BLaER1 treated with 17β-estradiol and CSF1 and Interleukin-3, amounts not matched to agents 10 nM and 100 nM (cell line): Measurements from ENCODE around the gene CCN6.

Experiments used
- H3K27ac ChIP-seq, 11 experiments: shearing (Covaris generic); formaldehyde crosslinking; 2 replicates each; pipeline ENCODE4 v1.8.1; 2022
- H3K27me3 ChIP-seq, 11 experiments: shearing (Covaris generic); formaldehyde crosslinking; 2 replicates each; pipeline ENCODE4 v1.8.1; 2022
- H3K36me3 ChIP-seq, 11 experiments: shearing (Covaris generic); formaldehyde crosslinking; 2 replicates each; pipeline ENCODE4 v1.8.1; 2022
- H3K4me1 ChIP-seq, 10 experiments: shearing (Covaris generic); formaldehyde crosslinking; 2 replicates each; pipeline ENCODE4 v1.8.1; 2022
- H3K4me2 ChIP-seq, 11 experiments: shearing (Covaris generic); formaldehyde crosslinking; 2 replicates each; pipeline ENCODE4 v1.8.1; 2022
- H3K4me3 ChIP-seq, 10 experiments: shearing (Covaris generic); formaldehyde crosslinking; 2 replicates each; pipeline ENCODE4 v1.8.1; 2022
- H3K9ac ChIP-seq, 11 experiments: shearing (Covaris generic); formaldehyde crosslinking; 2 replicates each; pipeline ENCODE4 v1.8.1; 2022
- H3K9me3 ChIP-seq, 11 experiments: shearing (Covaris generic); formaldehyde crosslinking; replicated peaks in 1 of 11; 2 replicates each; pipeline ENCODE4 v1.8.1; 2022
- H4K20me1 ChIP-seq, 11 experiments: shearing (Covaris generic); formaldehyde crosslinking; 2 replicates each; pipeline ENCODE4 v1.8.1; 2022
- Cebpa-rat ChIP-seq, 11 experiments: shearing (Covaris generic); IDR thresholded peaks; 2 replicates each; pipeline ENCODE4 v1.8.1; 2022

The CCN6 gene

DNA sequence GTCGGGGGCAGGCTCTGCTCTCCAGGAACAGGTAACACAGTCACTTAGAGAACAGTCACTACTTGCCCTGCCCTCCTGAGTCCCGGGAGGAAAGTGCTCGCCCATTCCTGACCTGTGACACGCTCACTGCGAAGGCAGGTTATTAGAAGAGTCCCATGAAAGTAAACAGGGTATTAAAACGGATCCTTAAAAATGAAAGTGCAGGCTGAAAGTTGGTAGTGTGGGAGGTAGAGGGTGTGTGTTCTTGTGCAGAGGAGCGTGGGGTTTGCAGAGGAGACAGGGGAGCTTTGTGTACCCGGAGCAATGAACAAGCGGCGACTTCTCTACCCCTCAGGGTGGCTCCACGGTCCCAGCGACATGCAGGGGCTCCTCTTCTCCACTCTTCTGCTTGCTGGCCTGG, at the start of gene CCN6:
Gene CCN6 (plus strand): TSS at position 104 of the 400 bp plus-strand sequence. CDS start 254 bp downstream, at position 358.
- no peak within 1 kb of the TSS for H3K4me3 ChIP-seq
- H4K20me1 ChIP-seq = no peaks in the 10 kb centered on the region
- H3K4me1 ChIP-seq = peaks cover 0 to 8% (median 0%) of the 10 kb centered on the region in 10 experiments; a peak in 3 of 20 replicates
- H3K4me2 ChIP-seq = no peak within 1 kb of the TSS
- H3K9ac ChIP-seq = no peak within 1 kb of the TSS
- H3K27ac ChIP-seq = no peak within 1 kb of the TSS
- no peak for TF ChIP-seq Cebpa-rat (IDR thresholded peaks at IDR 0.05)
- peaks cover 0 to 8% (median 0%) of the 10 kb centered on the region in 11 experiments; a peak in 3 of 22 replicates for H3K9me3 ChIP-seq
- H3K27me3 ChIP-seq = no peaks in the 10 kb centered on the region
- H3K36me3 ChIP-seq = no peaks in the 10 kb centered on the region

DNA sequence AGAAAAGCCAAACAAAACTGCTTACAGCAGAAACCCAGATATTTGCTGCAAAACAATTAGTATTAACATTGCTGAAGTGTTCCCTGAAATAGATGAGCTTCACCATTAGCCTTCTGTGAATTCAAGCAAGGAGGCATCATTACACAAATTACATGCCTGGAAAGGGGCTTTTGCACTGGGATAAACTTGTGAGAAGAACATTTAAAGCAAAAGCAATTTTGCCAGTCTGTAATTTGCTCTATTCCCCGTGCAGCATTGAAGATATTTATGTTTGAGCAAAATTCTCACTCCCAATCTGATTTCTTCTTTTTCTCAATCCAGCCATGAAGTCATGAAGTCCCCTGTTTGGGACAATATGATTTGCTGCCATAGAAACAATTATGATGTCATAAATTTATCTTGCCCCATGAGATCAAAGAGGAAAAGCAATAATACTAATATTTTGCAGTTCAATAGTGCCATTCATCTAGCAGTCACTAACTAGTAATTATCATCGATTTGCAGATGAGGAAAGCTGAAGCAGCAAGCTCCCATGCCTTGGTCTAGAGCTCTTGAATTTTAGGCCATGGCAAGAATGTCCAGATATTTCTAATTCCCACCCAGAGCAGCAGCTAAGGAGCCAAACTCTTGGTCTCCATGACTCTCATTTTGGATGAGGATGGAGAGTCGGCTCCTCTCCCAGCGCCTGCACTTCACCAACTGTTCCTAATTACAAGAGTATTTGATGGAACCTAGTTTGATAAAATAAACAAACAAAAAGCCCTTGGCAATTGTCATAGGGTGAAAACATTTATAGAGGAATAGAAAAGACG, 49.5 kb upstream of the CCN6 start:
- no peak overlapping the region for H3K27ac ChIP-seq

DNA sequence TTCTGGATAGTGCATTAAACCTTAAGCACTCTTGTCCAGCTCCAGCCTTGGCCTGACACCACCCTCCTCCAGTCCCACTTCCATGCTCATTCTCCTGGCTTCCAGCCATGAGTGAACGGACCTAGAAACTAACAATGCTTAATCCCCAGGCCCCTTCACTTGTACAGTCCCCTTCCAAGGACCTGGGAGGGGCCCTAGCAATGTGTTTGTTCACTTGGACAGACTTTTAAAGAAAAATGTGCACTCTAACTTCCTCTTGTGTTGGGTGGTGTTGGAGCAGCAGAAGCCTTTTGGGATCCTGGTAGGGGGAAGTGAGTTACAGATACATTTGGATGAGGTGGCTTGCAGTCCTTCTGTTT, 48.9 kb upstream of the CCN6 start:
- Histone ChIP-seq H3K27me3 (no peaks in the 10 kb centered on the region), H3K9me3 (peaks cover 8 to 18% (median 13%) of the 10 kb centered on the region in 11 experiments; a peak in 18 of 22 replicates), H3K4me2 (peak overlapping the region in 3 of 11 experiments; percentile 18 to 28 (median 25); a peak in 4 of 22 replicates), H3K36me3 (no peaks in the 10 kb centered on the region), H3K4me3 (no peak overlapping the region), H4K20me1 (no peaks in the 10 kb centered on the region), H3K4me1 (peaks cover 0 to 35% (median 12%) of the 10 kb centered on the region in 10 experiments; a peak in 14 of 20 replicates), H3K27ac (no peak overlapping the region), H3K9ac (no peak overlapping the region)
- TF ChIP-seq Cebpa-rat (IDR thresholded peaks at IDR 0.05) = no peak

More for the DNA sequence above, 49.5 kb upstream of the CCN6 start:
- no peak overlapping the region for H3K4me3 ChIP-seq
- TF ChIP-seq Cebpa-rat (IDR thresholded peaks at IDR 0.05) = no peak
- peaks cover 8 to 18% (median 13%) of the 10 kb centered on the region in 11 experiments; a peak in 18 of 22 replicates for H3K9me3 ChIP-seq
- no peaks in the 10 kb centered on the region for H4K20me1 ChIP-seq
- no peaks in the 10 kb centered on the region for H3K36me3 ChIP-seq
- no peaks in the 10 kb centered on the region for H3K27me3 ChIP-seq
- H3K4me2 ChIP-seq = peak overlapping the region in 3 of 11 experiments; percentile 18 to 28 (median 25); a peak in 2 of 22 replicates
- no peak overlapping the region for H3K9ac ChIP-seq
- peaks cover 0 to 35% (median 12%) of the 10 kb centered on the region in 10 experiments; a peak in 14 of 20 replicates for H3K4me1 ChIP-seq

DNA sequence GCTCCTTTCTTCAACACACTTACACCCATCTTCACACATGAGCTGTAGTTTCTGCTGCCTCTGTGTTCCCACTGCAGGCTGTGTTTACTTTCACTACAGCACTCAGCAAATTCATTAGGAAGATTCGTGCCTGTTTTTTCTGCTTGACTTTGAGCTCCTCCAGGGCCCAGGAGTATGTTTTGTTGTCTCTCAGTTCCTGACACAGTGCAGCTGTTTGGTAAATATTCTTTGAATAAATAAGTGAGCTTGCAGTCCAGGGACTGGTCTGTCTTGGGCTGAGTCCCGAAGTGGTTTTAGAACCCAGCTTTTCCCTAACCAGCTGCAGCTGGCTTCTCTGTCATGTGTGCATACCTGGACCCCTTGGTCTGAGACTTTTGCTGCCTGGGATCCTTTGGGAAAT, 46.6 kb upstream of the CCN6 start:
- H3K4me3 ChIP-seq = no peak overlapping the region

DNA sequence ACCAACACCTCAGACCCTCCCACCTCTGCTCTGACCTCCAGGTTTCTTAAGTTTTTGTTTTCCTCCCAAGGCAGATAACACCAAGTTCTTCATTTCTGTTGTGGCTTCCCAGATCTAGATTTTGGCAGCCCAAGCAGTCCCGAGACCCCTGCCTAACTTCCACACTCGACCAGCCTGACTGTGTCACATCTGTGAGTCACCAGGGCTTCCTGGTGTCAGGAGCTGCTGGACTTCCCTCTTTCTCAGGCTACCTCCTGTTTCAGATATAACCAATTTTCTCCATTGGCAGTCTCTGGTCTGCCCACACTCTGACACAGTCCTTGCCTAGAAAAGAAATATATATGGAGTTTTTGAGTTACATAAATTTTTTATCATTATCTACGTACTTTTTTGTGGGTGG, 46.1 kb upstream of the CCN6 start:
- Histone ChIP-seq H3K27me3 (no peaks in the 10 kb centered on the region), H3K4me1 (peaks cover 0 to 35% (median 12%) of the 10 kb centered on the region in 10 experiments; a peak in 14 of 20 replicates)
- TF ChIP-seq Cebpa-rat (IDR thresholded peaks at IDR 0.05) = no peak

More for the DNA sequence above, 46.6 kb upstream of the CCN6 start:
- H3K27me3 ChIP-seq = no peaks in the 10 kb centered on the region
- H3K36me3 ChIP-seq = no peaks in the 10 kb centered on the region
- peak overlapping the region in 4 of 11 experiments; percentile 1 to 57 (median 39); a peak in 5 of 22 replicates for H3K27ac ChIP-seq
- TF ChIP-seq Cebpa-rat (IDR thresholded peaks at IDR 0.05) = no peak
- peak overlapping the region in 2 of 11 experiments; percentile 15 to 35; a peak in 2 of 22 replicates for H3K9ac ChIP-seq
- peaks cover 0 to 35% (median 12%) of the 10 kb centered on the region in 10 experiments; a peak in 14 of 20 replicates for H3K4me1 ChIP-seq
- H3K4me2 ChIP-seq = peak overlapping the region in 6 of 11 experiments; percentile 15 to 74 (median 60); a peak in 11 of 22 replicates
- no peaks in the 10 kb centered on the region for H4K20me1 ChIP-seq
- peaks cover 0 to 5% (median under 1%) of the 10 kb centered on the region in 11 experiments; a peak in 4 of 22 replicates for H3K9me3 ChIP-seq

DNA sequence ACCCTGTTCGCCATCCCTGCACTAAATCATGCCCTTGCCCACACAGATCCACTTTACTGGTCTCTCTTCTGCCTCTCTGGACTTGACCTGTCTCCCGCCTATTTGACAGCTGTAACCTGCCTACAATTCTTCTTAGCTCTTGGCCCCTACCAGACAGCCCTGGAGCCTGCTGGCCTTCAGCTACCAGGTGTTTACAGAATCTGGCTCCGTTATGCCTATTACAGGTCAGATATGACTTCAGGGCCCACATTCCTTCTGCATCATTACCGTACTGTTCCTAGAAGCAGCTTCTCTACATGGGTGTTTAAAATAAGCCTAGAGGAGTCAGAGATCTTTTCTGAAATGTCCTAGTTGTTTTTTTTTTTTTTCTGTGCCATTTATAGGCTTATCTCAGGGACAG, 45.4 kb upstream of the CCN6 start:
- Histone ChIP-seq H3K36me3 (no peaks in the 10 kb centered on the region), H3K9me3 (no peaks in the 10 kb centered on the region), H3K4me3 (no peak overlapping the region), H3K4me1 (peaks cover 0 to 35% (median 12%) of the 10 kb centered on the region in 10 experiments; a peak in 14 of 20 replicates), H3K27me3 (no peaks in the 10 kb centered on the region), H3K9ac (no peak overlapping the region), H3K27ac (peak overlapping the region in 2 of 11 experiments; percentile 6 to 57; a peak in 3 of 22 replicates), H3K4me2 (peak overlapping the region in 6 of 11 experiments; percentile 33 to 74 (median 60); a peak in 11 of 22 replicates), H4K20me1 (no peaks in the 10 kb centered on the region)
- no peak for TF ChIP-seq Cebpa-rat (IDR thresholded peaks at IDR 0.05)

More for the DNA sequence above, 46.1 kb upstream of the CCN6 start:
- Histone ChIP-seq H3K27ac (peak overlapping the region in 4 of 11 experiments; percentile 1 to 57 (median 39); a peak in 5 of 22 replicates), H3K36me3 (no peaks in the 10 kb centered on the region), H3K9ac (peak overlapping the region in 2 of 11 experiments; percentile 15 to 35; a peak in 2 of 22 replicates), H4K20me1 (no peaks in the 10 kb centered on the region), H3K9me3 (no peaks in the 10 kb centered on the region), H3K4me3 (no peak overlapping the region), H3K4me2 (peak overlapping the region in 6 of 11 experiments; percentile 33 to 74 (median 60); a peak in 12 of 22 replicates)

DNA sequence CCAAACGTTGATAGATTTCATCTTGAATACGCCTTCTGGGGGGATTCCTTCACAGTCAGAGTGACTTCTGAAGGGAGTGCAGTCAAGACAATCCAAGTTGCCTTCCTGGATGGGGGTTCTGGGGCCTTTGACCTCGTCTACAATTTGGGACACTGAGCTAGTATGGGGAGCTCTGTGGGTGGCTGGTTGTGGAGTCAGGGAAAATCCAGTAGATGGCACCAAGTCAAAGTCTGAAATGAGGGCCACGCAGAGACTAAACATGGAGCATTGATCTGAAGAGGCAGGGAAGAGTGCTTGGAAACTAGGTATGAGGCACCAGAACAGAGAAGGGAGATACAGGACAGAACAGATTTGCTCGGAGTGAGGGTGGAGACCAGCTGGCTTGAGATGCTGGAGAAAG, 43.6 kb upstream of the CCN6 start:
- no peak overlapping the region for H3K4me2 ChIP-seq
- no peaks in the 10 kb centered on the region for H3K36me3 ChIP-seq
- no peak overlapping the region for H3K4me3 ChIP-seq
- H3K4me1 ChIP-seq = peaks cover 7 to 30% (median 14%) of the 10 kb centered on the region in 10 experiments; a peak in 19 of 20 replicates
- H4K20me1 ChIP-seq = no peaks in the 10 kb centered on the region
- H3K9me3 ChIP-seq = no peaks in the 10 kb centered on the region
- no peak overlapping the region for H3K27ac ChIP-seq
- TF ChIP-seq Cebpa-rat (IDR thresholded peaks at IDR 0.05) = no peak
- no peak overlapping the region for H3K9ac ChIP-seq
- H3K27me3 ChIP-seq = no peaks in the 10 kb centered on the region

DNA sequence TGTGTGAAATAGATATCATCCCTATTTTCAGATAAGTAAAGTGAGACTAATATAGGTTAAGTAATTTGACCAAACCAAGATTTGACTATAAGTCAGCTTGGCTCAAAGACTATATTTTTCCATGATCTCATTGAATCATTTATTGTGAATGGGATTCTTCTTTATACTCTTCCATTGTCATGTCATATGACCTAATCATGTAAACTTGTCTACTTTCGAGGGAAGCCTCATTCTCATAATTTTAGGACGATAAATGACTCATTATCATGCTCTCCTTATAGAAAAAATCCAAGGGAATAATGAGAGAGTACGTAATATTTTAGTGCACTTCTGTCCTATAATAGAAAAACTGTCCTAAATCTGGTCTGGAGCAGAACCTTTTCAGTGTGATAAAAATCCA, 40.9 kb upstream of the CCN6 start:
- no peak for TF ChIP-seq Cebpa-rat (IDR thresholded peaks at IDR 0.05)
- H3K4me1 ChIP-seq = peaks cover 4 to 11% (median 9%) of the 10 kb centered on the region in 10 experiments; a peak in 19 of 20 replicates
- no peak overlapping the region for H3K27ac ChIP-seq

DNA sequence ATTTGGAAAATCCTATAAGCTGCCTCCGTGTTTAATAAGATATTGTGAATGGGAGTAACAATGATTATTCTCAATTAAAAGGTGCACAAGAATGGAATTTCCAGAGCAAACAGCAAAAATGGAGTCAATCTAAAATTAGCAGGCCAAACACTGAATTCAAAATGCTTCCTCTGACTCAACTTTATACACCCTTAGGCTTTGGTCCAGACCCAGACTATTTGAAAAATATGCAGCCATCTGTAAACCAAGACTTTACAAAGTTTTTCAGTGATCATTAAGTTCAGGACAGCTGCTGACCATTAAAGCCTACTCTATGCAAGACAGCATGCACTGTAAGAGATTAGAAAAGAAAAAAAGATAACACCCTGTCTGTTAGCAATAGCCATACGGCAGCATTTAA, 39.4 kb upstream of the CCN6 start:
- H3K4me1 ChIP-seq = peaks cover 0 to 11% (median 0%) of the 10 kb centered on the region in 10 experiments; a peak in 8 of 20 replicates
- no peak overlapping the region for H3K27ac ChIP-seq
- no peak for TF ChIP-seq Cebpa-rat (IDR thresholded peaks at IDR 0.05)
- H3K9ac ChIP-seq = no peak overlapping the region
- H4K20me1 ChIP-seq = no peaks in the 10 kb centered on the region
- no peaks in the 10 kb centered on the region for H3K36me3 ChIP-seq
- no peak overlapping the region for H3K4me3 ChIP-seq
- no peaks in the 10 kb centered on the region for H3K27me3 ChIP-seq
- peak overlapping the region in 3 of 11 experiments; percentile 11 to 27 (median 13); a peak in 4 of 22 replicates for H3K4me2 ChIP-seq
- H3K9me3 ChIP-seq = no peaks in the 10 kb centered on the region

More for the DNA sequence above, 40.9 kb upstream of the CCN6 start:
- no peaks in the 10 kb centered on the region for H4K20me1 ChIP-seq
- H3K4me3 ChIP-seq = no peak overlapping the region
- H3K36me3 ChIP-seq = no peaks in the 10 kb centered on the region
- H3K9me3 ChIP-seq = no peaks in the 10 kb centered on the region
- no peak overlapping the region for H3K9ac ChIP-seq
- no peaks in the 10 kb centered on the region for H3K27me3 ChIP-seq
- no peak overlapping the region for H3K4me2 ChIP-seq
